ENCODE data around the gene WDR82.

The WDR82 gene

GRCh38 chr3:52319921-52320595 is 41.6 kb upstream of the WDR82 start:
- H3K4me1 ChIP-seq (ENCODE audit: low read length), result peaks cover 10% of the 10 kb centered on the region
- H3K4me2 ChIP-seq (ENCODE audit: low read length), result no peak overlapping the region
- no peak overlapping the region for H3K27ac ChIP-seq (ENCODE audit: low read length)
- no peak overlapping the region for H3K4me3 ChIP-seq (ENCODE audit: low read length)
- no peak overlapping the region for H3K9ac ChIP-seq (ENCODE audit: low read length)
- peaks cover 9% of the 10 kb centered on the region; the same call in 1 of the 2 replicates for H3K27me3 ChIP-seq (ENCODE audit: low read depth, low read length)
- no peaks in the 10 kb centered on the region for H3K79me2 ChIP-seq (ENCODE audit: low read length)
- no peaks in the 10 kb centered on the region for H3K36me3 ChIP-seq (replicated peaks; ENCODE audit: low read depth, low read length)
- no peaks in the 10 kb centered on the region for H4K20me1 ChIP-seq (ENCODE audit: insufficient read depth, low read length)
- H3K9me3 ChIP-seq (ENCODE audit: insufficient read depth, low read length), result no peaks in the 10 kb centered on the region
- TF ChIP-seq EZH2phosphoT487 (IDR thresholded peaks at IDR 0.05; ENCODE audit: low read depth) (no peak), CTCF (IDR thresholded peaks at IDR 0.05; ENCODE audit: low read depth, low read length) (no peak)
- no peak overlapping the region for H2AFZ ChIP-seq (ENCODE audit: low read depth, low read length)

- H3K4me1 ChIP-seq (ENCODE audit: low read length), result peaks cover 28% of the 10 kb centered on the region
- no peak overlapping the region for H3K4me2 ChIP-seq (ENCODE audit: low read length)
- no peaks in the 10 kb centered on the region for H3K9me3 ChIP-seq (ENCODE audit: insufficient read depth, low read length)
- no peaks in the 10 kb centered on the region for H3K36me3 ChIP-seq (replicated peaks; ENCODE audit: low read depth, low read length)
- no peaks in the 10 kb centered on the region for H3K79me2 ChIP-seq (ENCODE audit: low read length)
- TF ChIP-seq CTCF (IDR thresholded peaks at IDR 0.05; ENCODE audit: low read depth, low read length) (no peak), EZH2phosphoT487 (IDR thresholded peaks at IDR 0.05; ENCODE audit: low read depth) (no peak)
- H3K27ac ChIP-seq (ENCODE audit: low read length), result no peak overlapping the region
- no peak overlapping the region for H2AFZ ChIP-seq (ENCODE audit: low read depth, low read length)
- H3K4me3 ChIP-seq (ENCODE audit: low read length), result no peak overlapping the region
- H3K27me3 ChIP-seq (ENCODE audit: low read depth, low read length), result peaks cover 9% of the 10 kb centered on the region; the same call in 1 of the 2 replicates
- H4K20me1 ChIP-seq (ENCODE audit: insufficient read depth, low read length), result no peaks in the 10 kb centered on the region
- no peak overlapping the region for H3K9ac ChIP-seq (ENCODE audit: low read length)
These were observed 39.9 kb upstream of the WDR82 start for GRCh38 chr3:52318186-52318816.

- no peaks in the 10 kb centered on the region for H3K79me2 ChIP-seq (ENCODE audit: low read length)
- H3K9me3 ChIP-seq (ENCODE audit: insufficient read depth, low read length), result no peaks in the 10 kb centered on the region
- TF ChIP-seq CTCF (IDR thresholded peaks at IDR 0.05; ENCODE audit: low read depth, low read length) (no peak), EZH2phosphoT487 (IDR thresholded peaks at IDR 0.05; ENCODE audit: low read depth) (no peak)
- H2AFZ ChIP-seq (ENCODE audit: low read depth, low read length), result no peak overlapping the region; the same call in 1 of the 2 replicates
- no peaks in the 10 kb centered on the region for H3K36me3 ChIP-seq (replicated peaks; ENCODE audit: low read depth, low read length)
- H3K4me1 ChIP-seq (ENCODE audit: low read length), result peaks cover 34% of the 10 kb centered on the region
- H3K4me2 ChIP-seq (ENCODE audit: low read length), result peak overlapping the region; percentile 85
- peak overlapping the region; percentile 79 for H3K4me3 ChIP-seq (ENCODE audit: low read length)
- H3K27me3 ChIP-seq (ENCODE audit: low read depth, low read length), result peaks cover 9% of the 10 kb centered on the region; the same call in 1 of the 2 replicates
- peak overlapping the region; percentile 31 for H3K9ac ChIP-seq (ENCODE audit: low read length)
- H4K20me1 ChIP-seq (ENCODE audit: insufficient read depth, low read length), result no peaks in the 10 kb centered on the region
- no peak overlapping the region for H3K27ac ChIP-seq (ENCODE audit: low read length)
These were observed 39.0 kb upstream of the WDR82 start for GRCh38 chr3:52317208-52318000.
